Ishikawa (cell line): ENCODE measurements around the gene BCL3.

Source experiments
- CEBPB ChIP-seq: IDR thresholded peaks from 2 replicates; pipeline ENCODE4 v1.6.1; 2012
- CREB1 ChIP-seq: IDR thresholded peaks from 2 replicates; pipeline ENCODE4 v1.6.1; 2012; ENCODE audit warnings: low read depth
- EGR1 ChIP-seq: IDR thresholded peaks from 2 replicates; pipeline ENCODE4 v1.6.1; 2012
- EP300 ChIP-seq: IDR thresholded peaks from 2 replicates; pipeline ENCODE4 v1.6.1; 2012; ENCODE audit warnings: borderline replicate concordance
- FOXM1 ChIP-seq: IDR thresholded peaks from 2 replicates; pipeline ENCODE4 v1.6.1; 2012; ENCODE audit warnings: low read depth, borderline replicate concordance
- MAX ChIP-seq: IDR thresholded peaks from 2 replicates; pipeline ENCODE4 v1.6.1; 2012
- NFIC ChIP-seq: IDR thresholded peaks from 2 replicates; pipeline ENCODE4 v1.6.1; 2012
- RAD21 ChIP-seq: IDR thresholded peaks from 2 replicates; pipeline ENCODE4 v1.6.1; 2012; ENCODE audit warnings: low read depth
- REST ChIP-seq: IDR thresholded peaks from 2 replicates; pipeline ENCODE4 v1.6.1; 2012; ENCODE audit warnings: low read depth, mild to moderate bottlenecking
- TAF1 ChIP-seq: IDR thresholded peaks from 2 replicates; pipeline ENCODE4 v1.6.1; 2012; ENCODE audit warnings: low read depth, mild to moderate bottlenecking
- TCF12 ChIP-seq: IDR thresholded peaks from 2 replicates; pipeline ENCODE4 v1.6.1; 2012; ENCODE audit warnings: low read depth
- TEAD4 ChIP-seq: IDR thresholded peaks from 2 replicates; pipeline ENCODE4 v1.6.1; 2012
- YY1 ChIP-seq: IDR thresholded peaks from 2 replicates; pipeline ENCODE4 v1.6.1; 2012; ENCODE audit warnings: low read depth

GRCh38 chr19:44726465-44726864 lies 22.0 kb upstream of the BCL3 start:
- TF ChIP-seq REST (no peak), MAX (no peak), EGR1 (no peak), RAD21 (no peak), CEBPB (no peak), EP300 (no peak), YY1 (no peak), TEAD4 (no peak), NFIC (no peak), CREB1 (no peak), TAF1 (no peak), FOXM1 (no peak), TCF12 (no peak)
